CD4-positive, alpha-beta T cell (primary cell): ENCODE results near the gene AUNIP. TPM values are rescaled to one million over a fixed set of nuclear protein-coding genes. Genes with fewer than 3 reads are reported as not detected.

ENCODE experiments used
- ATAC-seq: fragments of 200-7000 bp; cut with Tn5 transposase; one replicate; pipeline ENCODE4 v1.10.0; 2022; ENCODE audit warnings: mild to moderate bottlenecking; ENCODE audit not compliant: poor library complexity
- CTCF ChIA-PET: fragments of 350-600 bp; sonication (Branson Sonifier 250); formaldehyde crosslinking; loops from one replicate; lab custom pipeline; 2021; ENCODE audit warnings: antibody characterized with exemption, inconsistent platforms; lab: Charles Lee
- POLR2A ChIA-PET: fragments of 350-600 bp; sonication (Branson Sonifier 250); formaldehyde crosslinking; loops from one replicate; lab custom pipeline; 2021; ENCODE audit warnings: antibody characterized with exemption, inconsistent platforms; lab: Charles Lee
- DNase-seq, 14 experiments: peaks; one replicate each; pipeline ENCODE4 v3.0.0-alpha.2; 2013 to 2020; ENCODE audit warnings: mixed read lengths in 2 of 14
- H3K27ac ChIP-seq, 2 donors: one replicate each; pipeline versions ENCODE4 v1.5.1 to v1.7.0; 2013; ENCODE audit warnings: low read length in 2 of 2, low read depth in 1 of 2, mild to moderate bottlenecking in 1 of 2
- H3K27me3 ChIP-seq, 2 experiments: 1 replicate in 1 of 2; 2 replicates in 1 of 2; pipeline versions ENCODE4 v1.6.1 to v1.7.0; 2013; ENCODE audit warnings: low read length in 2 of 2, control low read depth in 1 of 2, mild to moderate bottlenecking in 1 of 2, moderate library complexity in 1 of 2; ENCODE audit not compliant: insufficient read depth in 2 of 2, control insufficient read depth in 1 of 2
- H3K36me3 ChIP-seq: one replicate; pipeline ENCODE4 v1.6.1; 2013; ENCODE audit warnings: low read length, control low read depth; ENCODE audit not compliant: insufficient read depth
- H3K4me1 ChIP-seq: one replicate; pipeline ENCODE4 v1.6.1; 2013; ENCODE audit warnings: low read length, control low read depth; ENCODE audit not compliant: insufficient read depth
- H3K4me3 ChIP-seq: one replicate; pipeline ENCODE4 v1.5.1; 2013; ENCODE audit warnings: mild to moderate bottlenecking, low read length, moderate library complexity
- H3K9me3 ChIP-seq, 2 experiments: 1 replicate in 1 of 2; 2 replicates in 1 of 2; pipeline versions ENCODE4 v1.6.1 to v1.7.0; 2013; ENCODE audit warnings: low read length in 2 of 2, mild to moderate bottlenecking in 2 of 2, control low read depth in 1 of 2, moderate library complexity in 1 of 2; ENCODE audit not compliant: control insufficient read depth in 1 of 2, insufficient read depth in 1 of 2
- H3K27ac Mint-ChIP-seq: one replicate; pipeline ENCODE4 v1.8.0; 2020; ENCODE audit warnings: mixed read lengths
- H3K27me3 Mint-ChIP-seq: one replicate; pipeline ENCODE4 v1.8.0; 2021; ENCODE audit warnings: mixed read lengths
- H3K36me3 Mint-ChIP-seq: one replicate; pipeline ENCODE4 v1.8.0; 2021; ENCODE audit warnings: low read depth, mixed read lengths
- H3K4me1 Mint-ChIP-seq: one replicate; pipeline ENCODE4 v1.8.0; 2021; ENCODE audit warnings: low read depth, mixed read lengths
- H3K4me3 Mint-ChIP-seq: one replicate; pipeline ENCODE4 v1.8.0; 2020; ENCODE audit warnings: mild to moderate bottlenecking, mixed read lengths
- H3K9me3 Mint-ChIP-seq: one replicate; pipeline ENCODE4 v1.8.0; 2020; ENCODE audit warnings: mixed read lengths
- CTCF ChIP-seq: fragments of 200-600 bp; IDR thresholded peaks from one replicate; pipeline ENCODE4 v1.8.0; 2022; ENCODE audit warnings: antibody characterized with exemption, mild to moderate bottlenecking
- intact Hi-C, 2 experiments: fragments of 100-400 bp; cut with DNase I in 1 of 2; cut with micrococcal nuclease in 1 of 2; formaldehyde crosslinking; loops; one replicate each; pipeline versions ENCODE4 v1.15.1 to v1.9.0; 2023 to 2025; cut with DNase I, micrococcal nuclease
- total RNA-seq, 174 experiments: library from RNA in 2 of 174; stranded (reverse) in 2 of 174; gene quantifications; one replicate each; pipeline ENCODE4 v1.2.3 and lab custom pipeline; 2021 to 2026

AUNIP gene
- total RNA-seq, 2 experiments from 2014 or later: not detected

GRCh38 chr1:25875154-25875855 is 16.0 kb upstream of the AUNIP start, which contains the start of gene PAQR7:
Gene PAQR7, minus strand, starts transcription at chr1:25875708. Its CDS starts 11,869 bp downstream, at chr1:25863839.
- intact Hi-C loops: loop anchor here in 1 of 2 experiments (5.0 kb wide), 2 partner anchors 38 to 53 kb away; no protein-coding TSS in a partner anchor
- Mint-ChIP-seq H3K27ac (peak within 1 kb of the TSS; percentile 67), H3K4me3 (peak within 1 kb of the TSS; percentile 88), H3K9me3 (no peaks in the 10 kb centered on the region), H3K36me3 (no peaks in the 10 kb centered on the region), H3K27me3 (no peaks in the 10 kb centered on the region), H3K4me1 (peaks cover 10% of the 10 kb centered on the region)
- CTCF ChIA-PET: interaction anchor here (1.0 to 2.2 kb wide), 4 partner anchors 20 to 161 kb away, joined by 3 to 10 read pairs (median 4); partner anchors contain the start of genes MTFR1L and PAFAH2
- ATAC-seq: peak; percentile 84
- Histone ChIP-seq H3K9me3 (no peaks in the 10 kb centered on the region), H3K4me1 (peaks cover 17% of the 10 kb centered on the region), H3K27me3 (no peaks in the 10 kb centered on the region), H3K36me3 (no peaks in the 10 kb centered on the region), H3K4me3 (peak within 1 kb of the TSS; percentile 66), H3K27ac (no peak within 1 kb of the TSS)
- DNase-seq: peak in 13 of 14 experiments; percentile 19 to 81 (median 50)
- POLR2A ChIA-PET: interaction anchor here (0.6 to 2.2 kb wide), 17 partner anchors 13 to 303 kb away, joined by 3 to 22 read pairs (median 4); partner anchors contain the start of genes AUNIP, MTFR1L and PAFAH2
- TF ChIP-seq CTCF: no peak

- intact Hi-C loops: loop anchor here in 1 of 2 experiments (5.0 kb wide), 2 partner anchors 37 to 52 kb away; no protein-coding TSS in a partner anchor
- H3K27ac Mint-ChIP-seq: peak overlapping the region; percentile 47
- no peak for TF ChIP-seq CTCF
- peaks cover 10% of the 10 kb centered on the region for H3K4me1 Mint-ChIP-seq
- H3K4me3 ChIP-seq: peak overlapping the region; percentile 66
- no peak for DNase-seq
- H3K9me3 ChIP-seq: no peaks in the 10 kb centered on the region
- H3K9me3 Mint-ChIP-seq: no peaks in the 10 kb centered on the region
- no peak for ATAC-seq
- H3K4me1 ChIP-seq: peaks cover 17% of the 10 kb centered on the region
- no peaks in the 10 kb centered on the region for H3K27me3 ChIP-seq
- POLR2A ChIA-PET: interaction anchor here (0.6 to 2.2 kb wide), 11 partner anchors 15 to 249 kb away, joined by 3 to 22 read pairs (median 3); partner anchors contain the start of genes AUNIP, MTFR1L and PAFAH2
- no peaks in the 10 kb centered on the region for H3K27me3 Mint-ChIP-seq
- H3K36me3 ChIP-seq: no peaks in the 10 kb centered on the region
- H3K27ac ChIP-seq: no peak overlapping the region
- CTCF ChIA-PET: interaction anchor here (1.0 to 2.2 kb wide), 3 partner anchors 21 to 162 kb away, joined by 3 to 10 read pairs (median 5); partner anchors contain the start of gene MTFR1L
- H3K36me3 Mint-ChIP-seq: no peaks in the 10 kb centered on the region
- peak overlapping the region; percentile 86 for H3K4me3 Mint-ChIP-seq
Measured at GRCh38 chr1:25874635-25875153, 15.4 kb upstream of the AUNIP start.

GRCh38 chr1:25874209-25874608 is 15.0 kb upstream of the AUNIP start:
- H3K4me1 ChIP-seq: peaks cover 17% of the 10 kb centered on the region
- Mint-ChIP-seq H3K27me3 (no peaks in the 10 kb centered on the region), H3K9me3 (no peaks in the 10 kb centered on the region), H3K4me3 (no peak overlapping the region), H3K27ac (no peak overlapping the region), H3K4me1 (peaks cover 10% of the 10 kb centered on the region), H3K36me3 (no peaks in the 10 kb centered on the region)
- H3K9me3 ChIP-seq: no peaks in the 10 kb centered on the region
- TF ChIP-seq CTCF: no peak
- no peak overlapping the region for H3K4me3 ChIP-seq
- no peaks in the 10 kb centered on the region for H3K36me3 ChIP-seq
- no peak overlapping the region for H3K27ac ChIP-seq
- DNase-seq (no peak), ATAC-seq (no peak)
- no peaks in the 10 kb centered on the region for H3K27me3 ChIP-seq
- intact Hi-C loops: no loop called here
- ChIA-PET POLR2A (interaction anchor here (1.1 to 2.2 kb wide), 4 partner anchors 17 to 114 kb away, joined by 3 to 22 read pairs (median 5); partner anchors contain the start of gene MTFR1L), CTCF (interaction anchor here (2.2 kb wide), 1 partner anchor 21 kb away, joined by 10 read pairs; no protein-coding TSS in a partner anchor)
